Activated CD4-positive, alpha-beta T cell treated with anti-CD3 and anti-CD28 coated beads, Interleukin-2, amount 10 ng/mL, durations not matched to agents 24 days and 14 days (primary cell): ENCODE measurements around the gene PRKAB1. TPM values are rescaled to one million over a fixed set of nuclear protein-coding genes. Genes with fewer than 3 reads are reported as not detected.

Experiments
- DNase-seq: peaks from one replicate; pipeline ENCODE4 v3.0.0; 2022
- H3K27ac Mint-ChIP-seq: one replicate; pipeline ENCODE4 v1.8.0; 2022; ENCODE audit warnings: mild to moderate bottlenecking, mixed read lengths
- H3K27me3 Mint-ChIP-seq: one replicate; pipeline ENCODE4 v1.8.0; 2022; ENCODE audit warnings: mixed read lengths
- H3K36me3 Mint-ChIP-seq: one replicate; pipeline ENCODE4 v1.8.0; 2022; ENCODE audit warnings: low read depth, mild to moderate bottlenecking, mixed read lengths
- H3K4me1 Mint-ChIP-seq: one replicate; pipeline ENCODE4 v1.8.0; 2021; ENCODE audit warnings: mixed read lengths
- H3K4me3 Mint-ChIP-seq: one replicate; pipeline ENCODE4 v1.8.0; 2022; ENCODE audit warnings: mild to moderate bottlenecking, moderate library complexity, mixed read lengths
- H3K9me3 Mint-ChIP-seq: one replicate; pipeline ENCODE4 v1.8.0; 2021; ENCODE audit warnings: mixed read lengths
- intact Hi-C: fragments of 100-400 bp; cut with micrococcal nuclease; formaldehyde crosslinking; loops from one replicate; pipeline ENCODE4 v1.15.1; 2023
- total RNA-seq: library from RNA; stranded (reverse); gene quantifications from 2 replicates; pipeline ENCODE4 v1.2.3, GENCODE V29; 2022

PRKAB1 gene
- total RNA-seq, 1 donor from 2014 or later = 27.5 TPM

DNA sequence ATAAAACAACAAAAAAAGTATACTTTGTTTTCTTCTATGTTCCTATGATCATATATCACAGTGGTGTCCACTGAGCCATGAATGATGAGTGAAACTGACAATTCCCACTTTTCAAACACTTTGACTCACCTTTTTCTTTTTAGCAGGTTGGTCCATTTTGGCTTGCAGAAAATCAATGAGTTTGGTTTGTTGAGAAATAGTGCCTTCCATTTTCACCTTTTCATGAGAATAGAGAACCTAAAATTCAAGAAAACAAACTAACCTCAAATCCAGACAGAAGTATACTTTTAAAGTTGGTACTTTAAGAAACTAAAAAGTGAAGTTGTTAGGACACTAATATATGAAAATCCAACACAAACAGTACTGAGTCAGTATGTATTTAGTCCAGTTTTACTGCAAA lies 52.4 kb downstream of the PRKAB1 start:
- no peak overlapping the region for H3K4me3 Mint-ChIP-seq
- H3K4me1 Mint-ChIP-seq = peaks cover 4% of the 10 kb centered on the region
- H3K27me3 Mint-ChIP-seq = no peaks in the 10 kb centered on the region
- intact Hi-C loops = no loop called here
- peaks cover under 1% of the 10 kb centered on the region for H3K9me3 Mint-ChIP-seq
- no peak overlapping the region for H3K27ac Mint-ChIP-seq
- DNase-seq = no peak
- H3K36me3 Mint-ChIP-seq = peaks cover 50% of the 10 kb centered on the region

DNA sequence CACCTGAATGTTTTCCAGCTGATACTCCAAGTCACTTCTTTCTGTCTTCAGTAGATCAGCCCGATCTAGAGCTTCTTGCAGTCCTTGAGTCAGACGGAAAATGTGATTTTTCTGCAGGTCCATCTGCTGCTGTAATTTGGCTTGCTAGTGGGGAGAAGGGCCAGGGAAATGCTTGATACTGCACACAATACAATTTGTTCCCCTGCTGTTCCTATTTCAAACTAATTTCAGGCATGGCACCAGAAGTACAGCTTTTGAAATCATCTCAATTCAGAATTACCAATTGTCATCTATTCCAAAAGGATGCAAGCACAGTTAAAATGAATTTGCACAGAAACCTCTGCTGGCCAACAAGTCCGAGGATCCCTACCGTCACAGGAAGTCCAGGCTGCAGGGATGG lies 53.4 kb downstream of the PRKAB1 start:
- no peaks in the 10 kb centered on the region for H3K9me3 Mint-ChIP-seq
- no peak for DNase-seq
- peaks cover 4% of the 10 kb centered on the region for H3K4me1 Mint-ChIP-seq
- intact Hi-C loops = no loop called here
- no peak overlapping the region for H3K4me3 Mint-ChIP-seq
- H3K27me3 Mint-ChIP-seq = no peaks in the 10 kb centered on the region
- H3K36me3 Mint-ChIP-seq = peaks cover 44% of the 10 kb centered on the region
- no peak overlapping the region for H3K27ac Mint-ChIP-seq

- H3K27me3 Mint-ChIP-seq = no peaks in the 10 kb centered on the region
- no peak overlapping the region for H3K4me3 Mint-ChIP-seq
- H3K4me1 Mint-ChIP-seq = peaks cover 3% of the 10 kb centered on the region
- intact Hi-C loops = no loop called here
- H3K9me3 Mint-ChIP-seq = no peaks in the 10 kb centered on the region
- no peak overlapping the region for H3K27ac Mint-ChIP-seq
- DNase-seq = no peak
- peaks cover 32% of the 10 kb centered on the region for H3K36me3 Mint-ChIP-seq
Observed at GRCh38 chr12:119725523-119725922, 57.6 kb downstream of the PRKAB1 start.

- Mint-ChIP-seq H3K36me3 (peaks cover 31% of the 10 kb centered on the region), H3K4me1 (peaks cover 9% of the 10 kb centered on the region), H3K27ac (no peak overlapping the region), H3K27me3 (no peaks in the 10 kb centered on the region), H3K4me3 (no peak overlapping the region), H3K9me3 (no peaks in the 10 kb centered on the region)
- intact Hi-C loops = no loop called here
- DNase-seq = no peak
Observed at GRCh38 chr12:119727600-119728443, 59.9 kb downstream of the PRKAB1 start.

GRCh38 chr12:119728444-119728745 lies 60.5 kb downstream of the PRKAB1 start:
- no peaks in the 10 kb centered on the region for H3K27me3 Mint-ChIP-seq
- intact Hi-C loops = no loop called here
- H3K36me3 Mint-ChIP-seq = peaks cover 34% of the 10 kb centered on the region
- H3K27ac Mint-ChIP-seq = no peak overlapping the region
- no peaks in the 10 kb centered on the region for H3K9me3 Mint-ChIP-seq
- H3K4me1 Mint-ChIP-seq = peaks cover 9% of the 10 kb centered on the region
- no peak overlapping the region for H3K4me3 Mint-ChIP-seq
- no peak for DNase-seq

GRCh38 chr12:119729871-119730270 lies 61.9 kb downstream of the PRKAB1 start:
- H3K36me3 Mint-ChIP-seq = peaks cover 41% of the 10 kb centered on the region
- H3K4me3 Mint-ChIP-seq = no peak overlapping the region
- H3K9me3 Mint-ChIP-seq = no peaks in the 10 kb centered on the region
- no peak for DNase-seq
- no peaks in the 10 kb centered on the region for H3K27me3 Mint-ChIP-seq
- H3K4me1 Mint-ChIP-seq = peaks cover 9% of the 10 kb centered on the region
- intact Hi-C loops = no loop called here
- no peak overlapping the region for H3K27ac Mint-ChIP-seq

GRCh38 chr12:119730381-119730780 lies 62.4 kb downstream of the PRKAB1 start:
- DNase-seq = no peak
- no peak overlapping the region for H3K27ac Mint-ChIP-seq
- intact Hi-C loops = no loop called here
- peaks cover 9% of the 10 kb centered on the region for H3K4me1 Mint-ChIP-seq
- H3K4me3 Mint-ChIP-seq = no peak overlapping the region
- no peaks in the 10 kb centered on the region for H3K27me3 Mint-ChIP-seq
- no peaks in the 10 kb centered on the region for H3K9me3 Mint-ChIP-seq
- peaks cover 41% of the 10 kb centered on the region for H3K36me3 Mint-ChIP-seq

Other genes starting within 250 kb of the PRKAB1 start
- not detected in 2 replicates for gene TMEM233, start 74.4 kb upstream of the PRKAB1 start, total RNA-seq
- 44.5 and 51.5 TPM in 2 replicates for gene CIT, start 209.2 kb downstream of the PRKAB1 start, total RNA-seq